NCI-H2196 (cell line): Measurements from ENCODE around the gene GTF2A1L.

Source experiments
- DNase-seq: peaks from one replicate; lab custom pipeline; 2025; ENCODE audit not compliant: unreplicated experiment; lab: John Stamatoyannopoulos, UW

Gene GTF2A1L

GRCh38 chr2:48728840-48729239, 111.2 kb downstream of the GTF2A1L start:
- no peak for DNase-seq
